ENCODE results near the gene PALD1.

The PALD1 gene

GRCh38 chr10:70503776-70504175 is 25.2 kb downstream of the PALD1 start:
- H3K9ac ChIP-seq (ENCODE audit: low read length) = no peak overlapping the region
- H2AFZ ChIP-seq (ENCODE audit: low read depth, low read length, severe bottlenecking) = no peak overlapping the region
- no peaks in the 10 kb centered on the region for H3K9me3 ChIP-seq (ENCODE audit: insufficient read depth, low read length)
- no peak overlapping the region for H3K4me3 ChIP-seq (ENCODE audit: insufficient read depth, low read length, poor library complexity, severe bottlenecking)
- no peak overlapping the region for H3K4me2 ChIP-seq (ENCODE audit: low read depth, low read length, poor library complexity, severe bottlenecking)
- H3F3A ChIP-seq (ENCODE audit: insufficient read depth) = peaks cover 20% of the 10 kb centered on the region
- no peaks in the 10 kb centered on the region for H3K27me3 ChIP-seq (ENCODE audit: low read length)
- TF ChIP-seq, protein P1, sequence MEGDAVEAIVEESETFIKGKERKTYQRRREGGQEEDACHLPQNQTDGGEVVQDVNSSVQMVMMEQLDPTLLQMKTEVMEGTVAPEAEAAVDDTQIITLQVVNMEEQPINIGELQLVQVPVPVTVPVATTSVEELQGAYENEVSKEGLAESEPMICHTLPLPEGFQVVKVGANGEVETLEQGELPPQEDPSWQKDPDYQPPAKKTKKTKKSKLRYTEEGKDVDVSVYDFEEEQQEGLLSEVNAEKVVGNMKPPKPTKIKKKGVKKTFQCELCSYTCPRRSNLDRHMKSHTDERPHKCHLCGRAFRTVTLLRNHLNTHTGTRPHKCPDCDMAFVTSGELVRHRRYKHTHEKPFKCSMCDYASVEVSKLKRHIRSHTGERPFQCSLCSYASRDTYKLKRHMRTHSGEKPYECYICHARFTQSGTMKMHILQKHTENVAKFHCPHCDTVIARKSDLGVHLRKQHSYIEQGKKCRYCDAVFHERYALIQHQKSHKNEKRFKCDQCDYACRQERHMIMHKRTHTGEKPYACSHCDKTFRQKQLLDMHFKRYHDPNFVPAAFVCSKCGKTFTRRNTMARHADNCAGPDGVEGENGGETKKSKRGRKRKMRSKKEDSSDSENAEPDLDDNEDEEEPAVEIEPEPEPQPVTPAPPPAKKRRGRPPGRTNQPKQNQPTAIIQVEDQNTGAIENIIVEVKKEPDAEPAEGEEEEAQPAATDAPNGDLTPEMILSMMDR (IDR thresholded peaks at IDR 0.05; ENCODE audit: insufficient read depth, low read length, poor library complexity, severe bottlenecking) = no peak
- no peak for TF ChIP-seq EZH2phosphoT487 (conservative IDR thresholded peaks at IDR 0.05; ENCODE audit: low read length)
- H4K20me1 ChIP-seq (ENCODE audit: low read depth, low read length) = peaks cover 6% of the 10 kb centered on the region; the same call in 1 of the 2 replicates
- peaks cover 95% of the 10 kb centered on the region for H3K79me2 ChIP-seq (ENCODE audit: insufficient read depth, low read length)
- H3K27ac ChIP-seq (ENCODE audit: low read depth, low read length) = peak overlapping the region; percentile 30; the same call in 1 of the 2 replicates
- H3K9me2 ChIP-seq (replicated peaks; ENCODE audit: insufficient read depth, low read length) = no peaks in the 10 kb centered on the region
- H3K36me3 ChIP-seq (ENCODE audit: low read length) = no peaks in the 10 kb centered on the region

GRCh38 chr10:70504521-70505358 is 26.2 kb downstream of the PALD1 start:
- TF ChIP-seq, protein P1 (IDR thresholded peaks at IDR 0.05; ENCODE audit: insufficient read depth, low read length, poor library complexity, severe bottlenecking) = no peak
- TF ChIP-seq EZH2phosphoT487 (conservative IDR thresholded peaks at IDR 0.05; ENCODE audit: low read length) = no peak

DNA sequence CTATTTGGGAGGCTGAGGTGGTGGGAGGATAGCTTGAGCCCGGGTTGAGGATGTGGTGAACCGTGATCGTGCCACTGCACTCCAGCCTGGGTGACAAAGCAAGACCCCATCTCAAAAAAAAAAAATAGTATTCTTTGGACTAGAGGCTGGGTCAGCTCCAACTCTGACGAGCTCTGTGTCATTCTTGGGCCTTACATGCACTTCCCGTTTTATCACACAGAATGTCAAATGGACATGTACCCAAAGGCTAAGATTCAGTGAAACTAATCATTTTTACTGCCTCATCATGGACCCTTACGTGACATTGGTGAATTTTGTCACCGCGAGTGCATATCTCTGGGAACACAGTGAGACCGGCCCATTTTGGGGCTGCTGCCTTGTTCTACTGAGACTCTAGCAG is 27.3 kb downstream of the PALD1 start:
- Histone ChIP-seq H3K4me2 (ENCODE audit: low read depth, low read length, poor library complexity, severe bottlenecking) (no peak overlapping the region), H3K9me3 (ENCODE audit: insufficient read depth, low read length) (no peaks in the 10 kb centered on the region), H3K9ac (ENCODE audit: low read length) (no peak overlapping the region), H3F3A (ENCODE audit: insufficient read depth) (0 out of 2 replicates have a peak, but pooled peaks cover 4% of the 10 kb centered on the region), H3K27me3 (ENCODE audit: low read length) (no peaks in the 10 kb centered on the region), H3K9me2 (replicated peaks; ENCODE audit: insufficient read depth, low read length) (no peaks in the 10 kb centered on the region), H3K4me3 (ENCODE audit: insufficient read depth, low read length, poor library complexity, severe bottlenecking) (no peak overlapping the region), H2AFZ (ENCODE audit: low read depth, low read length, severe bottlenecking) (no peak overlapping the region), H4K20me1 (ENCODE audit: low read depth, low read length) (peaks cover 6% of the 10 kb centered on the region; the same call in 1 of the 2 replicates), H3K79me2 (ENCODE audit: insufficient read depth, low read length) (peaks cover 95% of the 10 kb centered on the region), H3K36me3 (ENCODE audit: low read length) (no peaks in the 10 kb centered on the region), H3K27ac (ENCODE audit: low read depth, low read length) (no peak overlapping the region)
- TF ChIP-seq, protein P1 (IDR thresholded peaks at IDR 0.05; ENCODE audit: insufficient read depth, low read length, poor library complexity, severe bottlenecking) = no peak
- TF ChIP-seq EZH2phosphoT487 (conservative IDR thresholded peaks at IDR 0.05; ENCODE audit: low read length) = no peak

More at GRCh38 chr10:70504521-70505358, 26.2 kb downstream of the PALD1 start:
- Histone ChIP-seq H3K9me3 (ENCODE audit: insufficient read depth, low read length) (no peaks in the 10 kb centered on the region), H3K9me2 (replicated peaks; ENCODE audit: insufficient read depth, low read length) (no peaks in the 10 kb centered on the region), H3K4me3 (ENCODE audit: insufficient read depth, low read length, poor library complexity, severe bottlenecking) (no peak overlapping the region), H3K27me3 (ENCODE audit: low read length) (no peaks in the 10 kb centered on the region), H3F3A (ENCODE audit: insufficient read depth) (peaks cover 10% of the 10 kb centered on the region; the same call in 1 of the 2 replicates), H3K4me2 (ENCODE audit: low read depth, low read length, poor library complexity, severe bottlenecking) (no peak overlapping the region), H3K27ac (ENCODE audit: low read depth, low read length) (no peak overlapping the region), H2AFZ (ENCODE audit: low read depth, low read length, severe bottlenecking) (no peak overlapping the region), H3K36me3 (ENCODE audit: low read length) (no peaks in the 10 kb centered on the region), H3K9ac (ENCODE audit: low read length) (no peak overlapping the region), H3K79me2 (ENCODE audit: insufficient read depth, low read length) (peaks cover 95% of the 10 kb centered on the region), H4K20me1 (ENCODE audit: low read depth, low read length) (peaks cover 6% of the 10 kb centered on the region; the same call in 1 of the 2 replicates)

All from SU-DHL-6 (cell line).